ENCODE measurements around the gene EPB41L4A.

Gene EPB41L4A

GRCh38 chr5:112258571-112258970 lies 160.5 kb downstream of the EPB41L4A start:
- no peak for DNase-seq
- Histone ChIP-seq H3K4me3 (ENCODE audit: low read depth, low read length) (no peak overlapping the region), H3K27ac (no peak overlapping the region), H3K9me3 (ENCODE audit: severe bottlenecking) (no peaks in the 10 kb centered on the region), H3K36me3 (no peaks in the 10 kb centered on the region), H3K27me3 (ENCODE audit: insufficient read depth, low read depth, severe bottlenecking) (no peaks in the 10 kb centered on the region)
- TF ChIP-seq CTCF (IDR thresholded peaks at IDR 0.05; ENCODE audit: low read depth, low read length) = no peak

- Histone ChIP-seq H3K36me3 (no peaks in the 10 kb centered on the region), H3K27me3 (ENCODE audit: insufficient read depth, low read depth, severe bottlenecking) (no peaks in the 10 kb centered on the region), H3K27ac (no peak overlapping the region), H3K9me3 (ENCODE audit: severe bottlenecking) (no peaks in the 10 kb centered on the region), H3K4me3 (ENCODE audit: low read depth, low read length) (no peak overlapping the region)
- no peak for DNase-seq
- no peak for TF ChIP-seq CTCF (IDR thresholded peaks at IDR 0.05; ENCODE audit: low read depth, low read length)
Observed at GRCh38 chr5:112257976-112258375, 161.1 kb downstream of the EPB41L4A start.

GRCh38 chr5:112257005-112257404 lies 162.1 kb downstream of the EPB41L4A start:
- Histone ChIP-seq H3K9me3 (ENCODE audit: severe bottlenecking) (no peaks in the 10 kb centered on the region), H3K27ac (no peak overlapping the region), H3K4me3 (ENCODE audit: low read depth, low read length) (no peak overlapping the region), H3K27me3 (ENCODE audit: insufficient read depth, low read depth, severe bottlenecking) (no peaks in the 10 kb centered on the region), H3K36me3 (no peaks in the 10 kb centered on the region)
- DNase-seq = no peak
- no peak for TF ChIP-seq CTCF (IDR thresholded peaks at IDR 0.05; ENCODE audit: low read depth, low read length)

- Histone ChIP-seq H3K9me3 (ENCODE audit: severe bottlenecking) (no peaks in the 10 kb centered on the region), H3K36me3 (no peaks in the 10 kb centered on the region), H3K4me3 (ENCODE audit: low read depth, low read length) (no peak overlapping the region), H3K27ac (no peak overlapping the region), H3K27me3 (ENCODE audit: insufficient read depth, low read depth, severe bottlenecking) (no peaks in the 10 kb centered on the region)
- TF ChIP-seq CTCF (IDR thresholded peaks at IDR 0.05; ENCODE audit: low read depth, low read length) = no peak
- no peak for DNase-seq
Observed at GRCh38 chr5:112254303-112254702, 164.8 kb downstream of the EPB41L4A start.

GRCh38 chr5:112253478-112254250 lies 165.4 kb downstream of the EPB41L4A start:
- Histone ChIP-seq H3K9me3 (ENCODE audit: severe bottlenecking) (no peaks in the 10 kb centered on the region), H3K36me3 (no peaks in the 10 kb centered on the region), H3K27ac (no peak overlapping the region), H3K4me3 (ENCODE audit: low read depth, low read length) (no peak overlapping the region), H3K27me3 (ENCODE audit: insufficient read depth, low read depth, severe bottlenecking) (no peaks in the 10 kb centered on the region)
- no peak for TF ChIP-seq CTCF (IDR thresholded peaks at IDR 0.05; ENCODE audit: low read depth, low read length)
- no peak for DNase-seq

- Histone ChIP-seq H3K9me3 (ENCODE audit: severe bottlenecking) (no peaks in the 10 kb centered on the region), H3K27ac (no peak overlapping the region), H3K27me3 (ENCODE audit: insufficient read depth, low read depth, severe bottlenecking) (no peaks in the 10 kb centered on the region), H3K4me3 (ENCODE audit: low read depth, low read length) (no peak overlapping the region), H3K36me3 (no peaks in the 10 kb centered on the region)
- no peak for TF ChIP-seq CTCF (IDR thresholded peaks at IDR 0.05; ENCODE audit: low read depth, low read length)
- DNase-seq = no peak
Observed at GRCh38 chr5:112250551-112250950, 168.5 kb downstream of the EPB41L4A start.

All from WERI-Rb-1 (cell line).